Breast epithelium (tissue), 4 donors: Measurements from ENCODE around the gene TNFRSF11A. TPM values are rescaled to one million over a fixed set of nuclear protein-coding genes. Genes with fewer than 3 reads are reported as not detected.

ENCODE experiments used
- DNase-seq, 2 donors: peaks; one replicate each; pipeline ENCODE4 v3.0.0-alpha.2; 2019; ENCODE audit warnings: low spot score in 2 of 2
- H3K27ac ChIP-seq, 2 donors: fragments of 200-600 bp; sonication (generic) in 1 of 2; one replicate each; pipeline ENCODE4 v1.5.1; 2016 to 2019; ENCODE audit warnings: mild to moderate bottlenecking in 1 of 2
- H3K27me3 ChIP-seq, 2 donors: fragments of 200-600 bp; sonication (generic) in 1 of 2; one replicate each; pipeline versions ENCODE4 v1.5.1 to v1.6.0; 2017 to 2019; ENCODE audit warnings: control low read depth in 1 of 2, mild to moderate bottlenecking in 1 of 2
- H3K36me3 ChIP-seq: fragments of 200-600 bp; one replicate; pipeline ENCODE4 v1.5.1; 2019
- H3K4me1 ChIP-seq, 2 donors: fragments of 200-600 bp; sonication (generic); one replicate each; pipeline ENCODE4 v1.5.1; 2016 to 2019; ENCODE audit warnings: control low read depth in 1 of 2
- H3K4me3 ChIP-seq, 3 donors: fragments of 200-600 bp; sonication (generic); 1 replicate in 2 of 3; 2 replicates in 1 of 3; pipeline ENCODE4 v1.5.1; 2016 to 2019; ENCODE audit warnings: mild to moderate bottlenecking in 3 of 3, moderate library complexity in 2 of 3
- H3K9me3 ChIP-seq, 2 donors: fragments of 200-600 bp; sonication (generic) in 1 of 2; one replicate each; pipeline ENCODE4 v1.5.1; 2016 to 2019; ENCODE audit warnings: control low read depth in 1 of 2
- POLR2A ChIP-seq: fragments of 450-650 bp; IDR thresholded peaks from one replicate; pipeline ENCODE4 v1.6.1; 2016; ENCODE audit warnings: antibody characterized with exemption, mild to moderate bottlenecking, moderate library complexity
- POLR2AphosphoS5 ChIP-seq, 3 donors: sonication (generic); formaldehyde crosslinking; IDR thresholded peaks; one replicate each; pipeline ENCODE4 v1.6.1; 2017; ENCODE audit warnings: antibody characterized with exemption in 3 of 3
- intact Hi-C: fragments of 100-400 bp; cut with DNase I; formaldehyde crosslinking; loops from one replicate; pipeline ENCODE4 v1.15.1; 2023; ENCODE audit warnings: low total_unique reads
- total RNA-seq, 3 donors: library from RNA; depleted of rRNA; stranded (reverse); fragments of >200 nt; gene quantifications; one replicate each; pipeline ENCODE4 v1.1.0, GENCODE V29; 2016
- TF ChIP-seq, protein P1 (sequence below), 3 donors: fragments of 450-650 bp; IDR thresholded peaks; one replicate each; pipeline ENCODE4 v1.5.1; 2016 to 2017; ENCODE audit warnings: antibody characterized with exemption in 3 of 3, mild to moderate bottlenecking in 3 of 3, moderate library complexity in 3 of 3

TNFRSF11A gene
- total RNA-seq, 3 donors from 2014 or later = 4.2 to 6.4 (median 4.6) TPM

- TF ChIP-seq, protein P1, sequence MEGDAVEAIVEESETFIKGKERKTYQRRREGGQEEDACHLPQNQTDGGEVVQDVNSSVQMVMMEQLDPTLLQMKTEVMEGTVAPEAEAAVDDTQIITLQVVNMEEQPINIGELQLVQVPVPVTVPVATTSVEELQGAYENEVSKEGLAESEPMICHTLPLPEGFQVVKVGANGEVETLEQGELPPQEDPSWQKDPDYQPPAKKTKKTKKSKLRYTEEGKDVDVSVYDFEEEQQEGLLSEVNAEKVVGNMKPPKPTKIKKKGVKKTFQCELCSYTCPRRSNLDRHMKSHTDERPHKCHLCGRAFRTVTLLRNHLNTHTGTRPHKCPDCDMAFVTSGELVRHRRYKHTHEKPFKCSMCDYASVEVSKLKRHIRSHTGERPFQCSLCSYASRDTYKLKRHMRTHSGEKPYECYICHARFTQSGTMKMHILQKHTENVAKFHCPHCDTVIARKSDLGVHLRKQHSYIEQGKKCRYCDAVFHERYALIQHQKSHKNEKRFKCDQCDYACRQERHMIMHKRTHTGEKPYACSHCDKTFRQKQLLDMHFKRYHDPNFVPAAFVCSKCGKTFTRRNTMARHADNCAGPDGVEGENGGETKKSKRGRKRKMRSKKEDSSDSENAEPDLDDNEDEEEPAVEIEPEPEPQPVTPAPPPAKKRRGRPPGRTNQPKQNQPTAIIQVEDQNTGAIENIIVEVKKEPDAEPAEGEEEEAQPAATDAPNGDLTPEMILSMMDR (IDR thresholded peaks at IDR 0.05) = no peak
- TF ChIP-seq POLR2AphosphoS5 (IDR thresholded peaks at IDR 0.05) (no peak), POLR2A (no peak)
- intact Hi-C loops = no loop called here
- no peak overlapping the region for H3K27ac ChIP-seq
- no peaks in the 10 kb centered on the region for H3K4me1 ChIP-seq
- no peak for DNase-seq
- no peak overlapping the region for H3K4me3 ChIP-seq
- no peaks in the 10 kb centered on the region for H3K36me3 ChIP-seq
- no peaks in the 10 kb centered on the region for H3K9me3 ChIP-seq
- no peaks in the 10 kb centered on the region for H3K27me3 ChIP-seq
Measured at GRCh38 chr18:62318228-62319180, 6.6 kb upstream of the TNFRSF11A start.

DNA sequence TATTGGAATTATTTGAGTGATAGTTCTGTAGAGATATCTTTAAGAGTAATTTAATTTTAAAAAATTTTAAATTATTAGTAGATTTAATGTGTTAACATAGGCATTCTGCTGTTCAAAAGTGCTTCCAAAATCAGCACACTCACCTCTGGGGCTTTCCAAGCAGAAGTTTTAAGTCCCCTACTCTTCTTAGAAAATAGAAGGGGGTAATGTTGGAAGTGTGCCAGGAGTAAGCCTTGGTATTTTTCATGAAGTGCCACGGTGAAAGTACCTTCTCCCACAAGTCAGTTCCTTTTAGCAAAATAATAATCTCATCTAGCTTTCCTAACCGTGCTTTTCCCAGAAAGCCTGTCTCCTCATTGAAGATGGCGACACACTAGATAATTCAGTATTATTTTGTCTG is 3.9 kb upstream of the TNFRSF11A start:
- no peaks in the 10 kb centered on the region for H3K36me3 ChIP-seq
- H3K4me1 ChIP-seq = no peaks in the 10 kb centered on the region
- peaks cover 2 to 6% of the 10 kb centered on the region in 2 donors for H3K27me3 ChIP-seq
- H3K9me3 ChIP-seq = no peaks in the 10 kb centered on the region
- DNase-seq = no peak
- no peak overlapping the region for H3K4me3 ChIP-seq
- TF ChIP-seq POLR2A = no peak
- TF ChIP-seq, protein P1 (IDR thresholded peaks at IDR 0.05) = no peak
- TF ChIP-seq POLR2AphosphoS5 (IDR thresholded peaks at IDR 0.05) = no peak
- H3K27ac ChIP-seq = no peak overlapping the region
- intact Hi-C loops = no loop called here

- intact Hi-C loops = no loop called here
- TF ChIP-seq, protein P1 (IDR thresholded peaks at IDR 0.05) = no peak
- TF ChIP-seq POLR2AphosphoS5 (IDR thresholded peaks at IDR 0.05) (no peak), POLR2A (no peak)
- Histone ChIP-seq H3K36me3 (no peaks in the 10 kb centered on the region), H3K9me3 (no peaks in the 10 kb centered on the region), H3K27ac (no peak overlapping the region), H3K4me1 (peaks cover 0 to 4% of the 10 kb centered on the region in 2 donors), H3K4me3 (no peak overlapping the region), H3K27me3 (peaks cover 2 to 11% of the 10 kb centered on the region in 2 donors)
- DNase-seq = no peak
Measured at GRCh38 chr18:62323483-62324180, 1.5 kb upstream of the TNFRSF11A start.

GRCh38 chr18:62324181-62324828 is 805 bp upstream of the TNFRSF11A start:
- Histone ChIP-seq H3K4me3 (peak overlapping the region; percentile 30 to 76 (median 59)), H3K27me3 (peaks cover 2 to 11% of the 10 kb centered on the region in 2 donors), H3K4me1 (peaks cover 0 to 4% of the 10 kb centered on the region in 2 donors), H3K27ac (no peak overlapping the region), H3K9me3 (no peaks in the 10 kb centered on the region), H3K36me3 (no peaks in the 10 kb centered on the region)
- no peak for DNase-seq
- intact Hi-C loops = no loop called here
- TF ChIP-seq POLR2AphosphoS5 (IDR thresholded peaks at IDR 0.05) (no peak), POLR2A (no peak)
- TF ChIP-seq, protein P1 (IDR thresholded peaks at IDR 0.05) = no peak
